Measurements from ENCODE around the gene IKZF3.

DNA sequence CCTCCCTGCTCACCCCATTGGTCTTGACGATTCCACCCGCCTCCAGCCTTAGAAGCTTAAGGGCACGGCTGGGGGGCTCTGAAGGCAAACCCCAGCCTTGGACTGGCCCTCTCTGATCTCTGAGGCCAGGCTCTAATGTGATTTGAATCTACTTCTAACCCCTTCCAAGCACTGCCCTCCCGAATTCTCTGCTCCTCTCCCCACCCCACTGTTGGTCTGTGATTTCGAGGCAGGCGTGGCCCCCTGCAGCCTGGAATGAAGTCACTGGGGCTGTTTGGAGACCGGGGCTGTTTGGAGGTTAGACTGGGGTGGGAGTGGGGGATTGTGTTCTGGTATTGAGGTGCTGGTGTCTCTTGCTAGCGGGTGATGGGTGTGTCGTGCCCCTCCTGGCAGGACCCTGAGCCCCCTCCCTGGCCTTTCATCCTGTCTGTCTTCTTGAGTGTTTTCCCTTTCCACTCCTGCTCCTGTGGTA, 124.2 kb downstream of the IKZF3 start:
- TF ChIP-seq, protein P1, sequence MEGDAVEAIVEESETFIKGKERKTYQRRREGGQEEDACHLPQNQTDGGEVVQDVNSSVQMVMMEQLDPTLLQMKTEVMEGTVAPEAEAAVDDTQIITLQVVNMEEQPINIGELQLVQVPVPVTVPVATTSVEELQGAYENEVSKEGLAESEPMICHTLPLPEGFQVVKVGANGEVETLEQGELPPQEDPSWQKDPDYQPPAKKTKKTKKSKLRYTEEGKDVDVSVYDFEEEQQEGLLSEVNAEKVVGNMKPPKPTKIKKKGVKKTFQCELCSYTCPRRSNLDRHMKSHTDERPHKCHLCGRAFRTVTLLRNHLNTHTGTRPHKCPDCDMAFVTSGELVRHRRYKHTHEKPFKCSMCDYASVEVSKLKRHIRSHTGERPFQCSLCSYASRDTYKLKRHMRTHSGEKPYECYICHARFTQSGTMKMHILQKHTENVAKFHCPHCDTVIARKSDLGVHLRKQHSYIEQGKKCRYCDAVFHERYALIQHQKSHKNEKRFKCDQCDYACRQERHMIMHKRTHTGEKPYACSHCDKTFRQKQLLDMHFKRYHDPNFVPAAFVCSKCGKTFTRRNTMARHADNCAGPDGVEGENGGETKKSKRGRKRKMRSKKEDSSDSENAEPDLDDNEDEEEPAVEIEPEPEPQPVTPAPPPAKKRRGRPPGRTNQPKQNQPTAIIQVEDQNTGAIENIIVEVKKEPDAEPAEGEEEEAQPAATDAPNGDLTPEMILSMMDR (IDR thresholded peaks at IDR 0.05), result no peak
- TF ChIP-seq POLR2A (IDR thresholded peaks at IDR 0.05), result no peak
